Loucy (cell line): ENCODE measurements around the gene DRC7.

Source experiments
- EZH2phosphoT487 ChIP-seq: fragments of 200-600 bp; IDR thresholded peaks from 2 replicates; pipeline ENCODE4 v1.6.1; 2018; ENCODE audit warnings: antibody characterized with exemption, mild to moderate bottlenecking, moderate library complexity, borderline replicate concordance
- TF ChIP-seq, protein P1 (sequence below): fragments of 200-600 bp; sonication (generic); conservative IDR thresholded peaks from 2 replicates; pipeline ENCODE4 v1.5.1; 2014; ENCODE audit warnings: mild to moderate bottlenecking, antibody characterized with exemption, low read length

DNA sequence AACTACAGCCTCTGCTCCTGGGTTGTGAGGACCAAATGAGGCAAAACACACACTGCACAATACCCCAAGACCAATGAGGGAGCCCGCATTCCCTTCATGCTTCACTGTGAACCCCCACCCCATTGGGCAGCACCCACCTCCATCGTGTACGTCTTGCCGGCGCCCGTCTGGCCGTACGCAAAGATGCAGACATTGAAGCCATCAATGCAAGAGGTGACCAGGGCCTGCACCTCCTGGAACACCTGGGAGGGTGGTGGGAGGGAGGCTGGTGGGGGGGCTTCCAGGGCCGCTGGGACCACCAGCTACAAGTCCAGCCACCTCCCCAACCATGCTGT lies 69.4 kb downstream of the DRC7 start:
- TF ChIP-seq, protein P1, sequence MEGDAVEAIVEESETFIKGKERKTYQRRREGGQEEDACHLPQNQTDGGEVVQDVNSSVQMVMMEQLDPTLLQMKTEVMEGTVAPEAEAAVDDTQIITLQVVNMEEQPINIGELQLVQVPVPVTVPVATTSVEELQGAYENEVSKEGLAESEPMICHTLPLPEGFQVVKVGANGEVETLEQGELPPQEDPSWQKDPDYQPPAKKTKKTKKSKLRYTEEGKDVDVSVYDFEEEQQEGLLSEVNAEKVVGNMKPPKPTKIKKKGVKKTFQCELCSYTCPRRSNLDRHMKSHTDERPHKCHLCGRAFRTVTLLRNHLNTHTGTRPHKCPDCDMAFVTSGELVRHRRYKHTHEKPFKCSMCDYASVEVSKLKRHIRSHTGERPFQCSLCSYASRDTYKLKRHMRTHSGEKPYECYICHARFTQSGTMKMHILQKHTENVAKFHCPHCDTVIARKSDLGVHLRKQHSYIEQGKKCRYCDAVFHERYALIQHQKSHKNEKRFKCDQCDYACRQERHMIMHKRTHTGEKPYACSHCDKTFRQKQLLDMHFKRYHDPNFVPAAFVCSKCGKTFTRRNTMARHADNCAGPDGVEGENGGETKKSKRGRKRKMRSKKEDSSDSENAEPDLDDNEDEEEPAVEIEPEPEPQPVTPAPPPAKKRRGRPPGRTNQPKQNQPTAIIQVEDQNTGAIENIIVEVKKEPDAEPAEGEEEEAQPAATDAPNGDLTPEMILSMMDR: no peak
- TF ChIP-seq EZH2phosphoT487: no peak
